Large intestine (tissue), 3 donors: ENCODE results near the gene SSH2. TPM values are rescaled to one million over a fixed set of nuclear protein-coding genes. Genes with fewer than 3 reads are reported as not detected.
A peak's percentile ranks its signal among the peaks of the same experiment; 100 is the strongest.

ENCODE experiments used
- DNase-seq, 2 donors: peaks; one replicate each; pipeline versions ENCODE4 v3.0.0 to v3.0.0-alpha.2; 2013
- H3K27ac ChIP-seq: one replicate; pipeline ENCODE4 v1.5.1; 2013; ENCODE audit warnings: low read length
- H3K27me3 ChIP-seq: 2 replicates; pipeline ENCODE4 v1.6.1; 2013; ENCODE audit warnings: low read length; ENCODE audit not compliant: control insufficient read depth, insufficient read depth
- H3K36me3 ChIP-seq: 2 replicates; pipeline ENCODE4 v1.6.1; 2013; ENCODE audit warnings: low read length; ENCODE audit not compliant: control insufficient read depth, insufficient read depth
- H3K4me1 ChIP-seq: one replicate; pipeline ENCODE4 v1.6.1; 2013; ENCODE audit warnings: low read length; ENCODE audit not compliant: control insufficient read depth, insufficient read depth
- H3K4me3 ChIP-seq: one replicate; pipeline ENCODE4 v1.5.1; 2013; ENCODE audit warnings: low read length
- H3K9me3 ChIP-seq: one replicate; pipeline ENCODE4 v1.6.1; 2013; ENCODE audit warnings: mild to moderate bottlenecking, low read depth, low read length, moderate library complexity; ENCODE audit not compliant: control insufficient read depth
- WGBS: methylation state at CpG from one replicate; pipeline ENCODE4 v1.1.5; 2013; ENCODE audit warnings: low lambda C conversion rate; ENCODE audit not compliant: insufficient coverage; 5-methylcytosine and 5-hydroxymethylcytosine counted together
- polyA plus RNA-seq: library from polyadenylated mRNA; unstranded; fragments of 120-200 nt; gene quantifications from one replicate; pipeline ENCODE4 v1.2.1, GENCODE V29; 2013

Gene SSH2
- polyA plus RNA-seq, 1 donor = 16.2 TPM

- H3K27ac ChIP-seq = no peak overlapping the region
- peaks cover 6% of the 10 kb centered on the region for H3K4me1 ChIP-seq
- H3K36me3 ChIP-seq = peaks cover 10% of the 10 kb centered on the region
- no peaks in the 10 kb centered on the region for H3K9me3 ChIP-seq
- H3K4me3 ChIP-seq = no peak overlapping the region
- 70% methylated on average over 2 of the region's 2 CpGs for WGBS
- H3K27me3 ChIP-seq = no peaks in the 10 kb centered on the region
- no peak for DNase-seq
Measured at GRCh38 chr17:29640413-29640812, 289.6 kb downstream of the SSH2 start.

DNA sequence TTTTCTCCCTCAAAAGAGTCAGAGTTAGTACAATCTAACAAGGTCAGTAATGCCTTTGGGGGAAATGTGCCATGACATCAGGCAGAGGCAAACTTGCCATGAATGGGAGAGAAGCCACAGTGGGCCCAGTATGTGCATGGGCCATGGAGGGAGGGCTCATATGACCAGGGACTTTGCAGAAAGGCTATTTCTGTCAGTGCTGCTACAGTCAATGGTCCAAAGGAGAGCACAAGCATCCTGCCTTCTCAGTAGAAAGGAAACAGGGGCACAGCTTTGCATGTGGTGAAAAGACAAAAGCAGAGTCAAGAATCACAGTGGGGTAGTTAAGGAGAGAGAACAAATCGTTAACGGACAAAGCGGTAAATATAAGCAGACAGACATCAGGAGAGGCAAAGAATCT lies 296.1 kb downstream of the SSH2 start:
- no peaks in the 10 kb centered on the region for H3K4me1 ChIP-seq
- H3K4me3 ChIP-seq = no peak overlapping the region
- 94% methylated on average over 3 of the region's 3 CpGs for WGBS
- peaks cover 44% of the 10 kb centered on the region for H3K36me3 ChIP-seq
- H3K27me3 ChIP-seq = no peaks in the 10 kb centered on the region
- no peak overlapping the region for H3K27ac ChIP-seq
- no peaks in the 10 kb centered on the region for H3K9me3 ChIP-seq
- DNase-seq = no peak

- Histone ChIP-seq H3K9me3 (no peaks in the 10 kb centered on the region), H3K4me3 (no peak overlapping the region), H3K27ac (no peak overlapping the region), H3K36me3 (peaks cover 35% of the 10 kb centered on the region), H3K4me1 (no peaks in the 10 kb centered on the region), H3K27me3 (no peaks in the 10 kb centered on the region)
- DNase-seq = no peak
- WGBS = no CpG with 5 or more reads among the region's 6 CpGs
Measured at GRCh38 chr17:29630630-29631193, 299.3 kb downstream of the SSH2 start.

- H3K27ac ChIP-seq = no peak overlapping the region
- no peak for DNase-seq
- H3K9me3 ChIP-seq = no peaks in the 10 kb centered on the region
- H3K36me3 ChIP-seq = peaks cover 35% of the 10 kb centered on the region
- H3K4me3 ChIP-seq = no peak overlapping the region
- no CpG with 5 or more reads among the region's 2 CpGs for WGBS
- H3K4me1 ChIP-seq = no peaks in the 10 kb centered on the region
- H3K27me3 ChIP-seq = no peaks in the 10 kb centered on the region
Measured at GRCh38 chr17:29629839-29630238, 300.2 kb downstream of the SSH2 start.

DNA sequence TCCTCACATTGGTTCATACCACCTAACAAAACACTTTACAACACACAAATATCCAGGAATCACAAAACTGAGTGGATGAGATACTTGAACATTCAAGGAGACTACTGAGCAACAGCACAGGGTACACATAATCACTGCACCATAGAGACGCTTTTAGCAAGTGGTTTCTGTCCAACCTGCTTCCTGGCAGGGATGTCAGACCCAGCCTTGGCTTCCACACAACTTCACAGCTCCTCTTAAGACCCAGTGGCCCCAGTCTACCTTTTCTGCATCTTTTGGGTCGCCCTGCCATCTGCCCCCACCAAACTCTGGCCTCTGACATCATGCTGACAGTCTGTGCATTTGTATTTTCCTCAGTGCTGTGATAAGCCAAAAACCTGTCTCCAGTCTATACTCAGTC lies 301.4 kb downstream of the SSH2 start:
- peaks cover 30% of the 10 kb centered on the region for H3K36me3 ChIP-seq
- no peak overlapping the region for H3K4me3 ChIP-seq
- no peak for DNase-seq
- H3K9me3 ChIP-seq = no peaks in the 10 kb centered on the region
- peaks cover 3% of the 10 kb centered on the region for H3K27me3 ChIP-seq
- H3K4me1 ChIP-seq = no peaks in the 10 kb centered on the region
- H3K27ac ChIP-seq = no peak overlapping the region
- WGBS = no CpG with 5 or more reads among the region's 2 CpGs

DNA sequence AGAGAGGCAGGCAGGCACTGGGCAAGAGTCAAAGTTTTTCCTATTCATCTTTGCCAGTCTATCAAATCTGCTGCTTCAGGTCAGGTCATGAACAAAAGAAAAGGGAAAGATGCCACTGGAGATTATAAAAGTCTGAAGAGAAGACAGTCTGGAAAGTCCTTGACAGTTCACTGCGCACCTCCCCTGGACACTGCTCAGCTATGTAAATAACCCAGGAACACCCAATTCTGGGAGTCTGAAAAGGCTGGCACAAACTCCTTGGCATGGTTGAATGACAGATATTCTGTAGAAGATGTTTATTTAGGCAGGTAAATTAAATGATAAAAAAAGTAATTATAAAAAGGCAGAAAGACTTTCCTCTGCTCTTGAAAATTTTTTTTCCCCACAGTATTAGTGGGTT lies 302.1 kb downstream of the SSH2 start:
- no peak for DNase-seq
- Histone ChIP-seq H3K36me3 (peaks cover 30% of the 10 kb centered on the region), H3K27me3 (peaks cover 9% of the 10 kb centered on the region), H3K4me3 (no peak overlapping the region), H3K9me3 (no peaks in the 10 kb centered on the region), H3K27ac (no peak overlapping the region), H3K4me1 (peaks cover 3% of the 10 kb centered on the region)
- WGBS = no CpG with 5 or more reads among the region's 1 CpG

GRCh38 chr17:29625037-29625750 lies 304.8 kb downstream of the SSH2 start:
- no CpG with 5 or more reads among the region's 8 CpGs for WGBS
- Histone ChIP-seq H3K27ac (no peak overlapping the region), H3K36me3 (peaks cover 7% of the 10 kb centered on the region), H3K9me3 (peaks cover 7% of the 10 kb centered on the region), H3K27me3 (peaks cover 34% of the 10 kb centered on the region), H3K4me3 (no peak overlapping the region), H3K4me1 (peaks cover 10% of the 10 kb centered on the region)
- no peak for DNase-seq

- WGBS = no CpG with 5 or more reads among the region's 4 CpGs
- Histone ChIP-seq H3K36me3 (peaks cover 3% of the 10 kb centered on the region), H3K4me1 (peaks cover 10% of the 10 kb centered on the region), H3K9me3 (peaks cover 7% of the 10 kb centered on the region), H3K27me3 (peaks cover 40% of the 10 kb centered on the region), H3K27ac (no peak overlapping the region), H3K4me3 (no peak overlapping the region)
- no peak for DNase-seq
Measured at GRCh38 chr17:29624586-29624985, 305.4 kb downstream of the SSH2 start.

DNA sequence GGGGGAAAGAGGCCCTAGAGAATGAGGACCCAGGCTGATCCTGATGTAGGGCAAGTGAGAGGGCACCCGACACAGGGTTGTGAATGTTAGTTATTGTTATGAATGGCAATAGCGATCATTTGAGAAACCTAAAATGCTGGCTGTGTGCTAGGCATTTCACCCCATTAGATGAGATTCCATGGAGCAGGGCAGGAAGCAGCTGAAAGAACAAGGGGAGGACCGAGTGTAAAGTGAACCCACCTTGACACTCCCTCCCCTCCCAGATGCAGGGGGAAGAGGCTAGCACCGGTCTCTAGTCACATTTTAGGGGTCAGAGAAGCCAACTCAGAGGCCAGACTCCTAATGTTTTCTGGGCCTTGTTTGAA lies 306.8 kb downstream of the SSH2 start:
- Histone ChIP-seq H3K9me3 (peaks cover 7% of the 10 kb centered on the region), H3K27me3 (peaks cover 53% of the 10 kb centered on the region), H3K4me3 (peak overlapping the region; percentile 54), H3K36me3 (no peaks in the 10 kb centered on the region), H3K27ac (no peak overlapping the region), H3K4me1 (peaks cover 11% of the 10 kb centered on the region)
- no peak for DNase-seq
- no CpG with 5 or more reads among the region's 4 CpGs for WGBS

DNA sequence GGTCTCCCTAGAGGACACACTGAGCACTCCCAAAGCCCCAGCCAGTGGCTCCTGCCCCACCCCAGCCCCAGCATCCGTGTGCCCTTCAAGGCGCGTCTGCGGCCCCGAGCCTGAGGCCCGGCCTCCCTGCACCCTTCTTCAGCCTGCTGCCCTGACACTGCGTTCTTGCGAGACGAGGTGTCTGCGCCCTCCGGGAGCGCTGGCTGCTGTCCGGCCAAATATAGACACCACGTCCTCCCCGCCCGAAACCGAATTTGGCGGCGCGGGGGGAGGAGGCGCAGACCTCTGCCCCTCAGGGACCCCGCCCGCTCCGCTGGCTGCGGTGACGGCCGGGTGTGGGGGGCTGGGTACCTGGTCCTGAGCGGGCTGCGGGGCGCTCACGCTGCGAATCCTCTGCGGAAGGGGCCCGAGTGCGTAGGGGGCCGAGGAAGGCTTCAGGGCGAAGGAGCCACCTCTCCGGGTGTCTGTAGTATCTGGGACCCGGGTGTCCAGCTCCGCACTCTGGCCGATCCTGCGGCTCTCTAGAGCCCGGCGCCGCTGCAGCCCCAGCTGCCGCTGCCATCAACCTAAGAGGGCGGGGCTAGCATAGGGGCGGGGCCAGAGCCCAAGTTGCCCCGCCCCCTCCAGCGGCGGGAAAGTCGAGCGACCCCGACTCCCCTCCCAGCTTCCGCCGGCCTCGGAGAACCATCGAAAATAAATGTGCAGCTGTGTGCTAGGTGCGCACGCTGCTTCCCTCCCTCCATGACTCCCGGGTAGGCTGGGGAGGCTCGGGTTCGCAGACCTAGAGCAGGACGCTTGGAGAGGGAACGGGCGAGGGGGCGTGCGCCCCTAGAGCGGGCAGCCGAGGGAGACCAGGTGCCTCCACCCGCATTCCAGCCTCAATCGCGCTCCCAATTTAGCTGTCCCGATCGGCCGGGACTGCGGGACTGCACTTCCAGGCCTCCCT lies 307.4 kb downstream of the SSH2 start, which contains the start of gene CORO6:
CORO6 (minus strand) TSS at position 576 of the 946 bp plus-strand sequence. CDS start 1,491 bp downstream, outside the sequence.
- Histone ChIP-seq H3K36me3 (no peaks in the 10 kb centered on the region), H3K4me3 (peak within 1 kb of the TSS; percentile 54), H3K27ac (no peak within 1 kb of the TSS), H3K4me1 (peaks cover 15% of the 10 kb centered on the region), H3K27me3 (peaks cover 60% of the 10 kb centered on the region), H3K9me3 (peaks cover 9% of the 10 kb centered on the region)
- DNase-seq = peak in 1 of 2 donors; percentile 44
- no CpG with 5 or more reads among the region's 77 CpGs for WGBS
